Hepatocyte (in vitro differentiated cells): ENCODE results near the gene RNF39.

Experiments used
- CTCF ChIP-seq: fragments of 200-600 bp; sonication (generic); IDR thresholded peaks from 2 replicates; pipeline ENCODE4 v1.5.1; 2016; ENCODE audit warnings: antibody characterized with exemption, mild to moderate bottlenecking; ENCODE audit not compliant: poor library complexity
- EZH2phosphoT487 ChIP-seq: fragments of 200-600 bp; sonication (generic); IDR thresholded peaks from one replicate; pipeline ENCODE4 v1.6.1; 2018; ENCODE audit warnings: antibody characterized with exemption, mild to moderate bottlenecking, low read depth, moderate library complexity; ENCODE audit not compliant: unreplicated experiment, severe bottlenecking

GRCh38 chr6:30053682-30054081 lies 21.9 kb downstream of the RNF39 start:
- TF ChIP-seq CTCF, result no peak
- TF ChIP-seq EZH2phosphoT487, result no peak
